Testis (tissue), 2 donors: ENCODE results near the gene OXT.
"Not testable (repeated sequence)": the region's sequence is repeated elsewhere in the genome, so short reads cannot be mapped to it uniquely, and the experiment has no call there.

Experiments used
- POLR2A ChIP-seq: fragments of 450-650 bp; IDR thresholded peaks from one replicate; pipeline ENCODE4 v1.6.1; 2017; ENCODE audit warnings: antibody characterized with exemption, mild to moderate bottlenecking, moderate library complexity
- TF ChIP-seq, protein P1 (sequence below), 3 experiments: fragments of 450-650 bp in 2 of 3; fragments of 200-600 bp in 1 of 3; sonication (generic) in 1 of 3; IDR thresholded peaks; one replicate each; pipeline ENCODE4 v1.5.1; 2016 to 2019; ENCODE audit warnings: antibody characterized with exemption in 3 of 3, mild to moderate bottlenecking in 2 of 3, moderate library complexity in 1 of 3

DNA sequence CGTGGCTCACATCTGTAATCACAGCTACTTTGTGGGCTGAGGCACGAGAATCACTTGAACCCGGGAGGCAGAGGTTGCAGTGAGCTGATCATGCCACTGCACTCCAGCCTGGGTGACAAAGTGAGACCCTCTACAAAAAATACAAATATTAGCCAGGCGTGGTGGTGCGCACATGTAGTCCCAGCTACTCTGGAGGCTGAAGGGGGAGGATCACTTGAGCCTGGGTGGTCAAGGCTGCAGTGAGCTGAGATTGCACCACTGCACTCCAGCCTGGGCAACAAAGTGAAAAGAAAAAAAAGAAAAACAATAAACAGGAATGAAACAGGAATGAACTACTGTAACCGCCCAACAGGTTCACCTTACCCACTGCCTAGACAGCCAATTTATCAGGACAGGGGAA is 7.3 kb upstream of the OXT start:
- TF ChIP-seq, protein P1, sequence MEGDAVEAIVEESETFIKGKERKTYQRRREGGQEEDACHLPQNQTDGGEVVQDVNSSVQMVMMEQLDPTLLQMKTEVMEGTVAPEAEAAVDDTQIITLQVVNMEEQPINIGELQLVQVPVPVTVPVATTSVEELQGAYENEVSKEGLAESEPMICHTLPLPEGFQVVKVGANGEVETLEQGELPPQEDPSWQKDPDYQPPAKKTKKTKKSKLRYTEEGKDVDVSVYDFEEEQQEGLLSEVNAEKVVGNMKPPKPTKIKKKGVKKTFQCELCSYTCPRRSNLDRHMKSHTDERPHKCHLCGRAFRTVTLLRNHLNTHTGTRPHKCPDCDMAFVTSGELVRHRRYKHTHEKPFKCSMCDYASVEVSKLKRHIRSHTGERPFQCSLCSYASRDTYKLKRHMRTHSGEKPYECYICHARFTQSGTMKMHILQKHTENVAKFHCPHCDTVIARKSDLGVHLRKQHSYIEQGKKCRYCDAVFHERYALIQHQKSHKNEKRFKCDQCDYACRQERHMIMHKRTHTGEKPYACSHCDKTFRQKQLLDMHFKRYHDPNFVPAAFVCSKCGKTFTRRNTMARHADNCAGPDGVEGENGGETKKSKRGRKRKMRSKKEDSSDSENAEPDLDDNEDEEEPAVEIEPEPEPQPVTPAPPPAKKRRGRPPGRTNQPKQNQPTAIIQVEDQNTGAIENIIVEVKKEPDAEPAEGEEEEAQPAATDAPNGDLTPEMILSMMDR (IDR thresholded peaks at IDR 0.05) = not testable (repeated sequence)
- TF ChIP-seq POLR2A = not testable (repeated sequence)
